IPS-18c (cell line): ENCODE measurements around the gene ACTA2.
"Not testable (repeated sequence)": the region's sequence is repeated elsewhere in the genome, so short reads cannot be mapped to it uniquely, and the experiment has no call there.

Experiments
- H3K4me3 ChIP-seq: 2 replicates; pipeline ENCODE4 v1.7.0; 2013; ENCODE audit warnings: low read depth, mild to moderate bottlenecking, low read length, moderate library complexity; ENCODE audit not compliant: insufficient read depth
- H3K9me3 ChIP-seq: one replicate; pipeline ENCODE4 v1.6.1; 2013; ENCODE audit warnings: mild to moderate bottlenecking, low read length, moderate library complexity; ENCODE audit not compliant: control insufficient read depth, insufficient read depth

The ACTA2 gene

GRCh38 chr10:88934900-88935672, 17.5 kb downstream of the ACTA2 start:
- Histone ChIP-seq H3K4me3 (no peak overlapping the region), H3K9me3 (no peaks in the 10 kb centered on the region)

GRCh38 chr10:88933564-88933963, 19.0 kb downstream of the ACTA2 start:
- Histone ChIP-seq H3K4me3 (no peak overlapping the region), H3K9me3 (no peaks in the 10 kb centered on the region)

- no peaks in the 10 kb centered on the region for H3K9me3 ChIP-seq
- no peak overlapping the region for H3K4me3 ChIP-seq
Observed at GRCh38 chr10:88932539-88933256, 19.9 kb downstream of the ACTA2 start.

- H3K9me3 ChIP-seq, H3K4me3 ChIP-seq: not testable (repeated sequence)
Observed at GRCh38 chr10:88932029-88932428, 20.5 kb downstream of the ACTA2 start.

GRCh38 chr10:88931548-88931947, 21.0 kb downstream of the ACTA2 start:
- Histone ChIP-seq H3K4me3 (no peak overlapping the region), H3K9me3 (no peaks in the 10 kb centered on the region)

GRCh38 chr10:88928254-88928653, 24.3 kb downstream of the ACTA2 start:
- Histone ChIP-seq H3K4me3 (no peak overlapping the region), H3K9me3 (no peaks in the 10 kb centered on the region)

- no peak overlapping the region for H3K4me3 ChIP-seq
- H3K9me3 ChIP-seq = no peaks in the 10 kb centered on the region
Observed at GRCh38 chr10:88927416-88927690, 25.2 kb downstream of the ACTA2 start.

- Histone ChIP-seq H3K9me3 (no peaks in the 10 kb centered on the region), H3K4me3 (no peak overlapping the region)
Observed at GRCh38 chr10:88926566-88927415, 25.8 kb downstream of the ACTA2 start.

GRCh38 chr10:88923520-88923919, 29.1 kb downstream of the ACTA2 start:
- Histone ChIP-seq H3K4me3 (no peak overlapping the region), H3K9me3 (no peaks in the 10 kb centered on the region)

GRCh38 chr10:88922041-88922440, 30.5 kb downstream of the ACTA2 start:
- Histone ChIP-seq H3K9me3 (no peaks in the 10 kb centered on the region), H3K4me3 (no peak overlapping the region)

- Histone ChIP-seq H3K4me3 (no peak overlapping the region), H3K9me3 (no peaks in the 10 kb centered on the region)
Observed at GRCh38 chr10:88920986-88921593, 31.5 kb downstream of the ACTA2 start.

GRCh38 chr10:88920198-88920597, 32.4 kb downstream of the ACTA2 start:
- no peaks in the 10 kb centered on the region for H3K9me3 ChIP-seq
- H3K4me3 ChIP-seq = no peak overlapping the region

- H3K9me3 ChIP-seq = no peaks in the 10 kb centered on the region
- no peak overlapping the region for H3K4me3 ChIP-seq
Observed at GRCh38 chr10:88919041-88919440, 33.5 kb downstream of the ACTA2 start.

- no peak overlapping the region for H3K4me3 ChIP-seq
- no peaks in the 10 kb centered on the region for H3K9me3 ChIP-seq
Observed at GRCh38 chr10:88918191-88918905, 34.2 kb downstream of the ACTA2 start.

- H3K9me3 ChIP-seq = no peaks in the 10 kb centered on the region
- H3K4me3 ChIP-seq = no peak overlapping the region
Observed at GRCh38 chr10:88916986-88917385, 35.6 kb downstream of the ACTA2 start.

- Histone ChIP-seq H3K4me3 (no peak overlapping the region), H3K9me3 (no peaks in the 10 kb centered on the region)
Observed at GRCh38 chr10:88916231-88916630, 36.3 kb downstream of the ACTA2 start.

GRCh38 chr10:88915781-88916180, 36.8 kb downstream of the ACTA2 start:
- H3K4me3 ChIP-seq = no peak overlapping the region
- H3K9me3 ChIP-seq = no peaks in the 10 kb centered on the region
